Measurements from ENCODE around the gene HDAC4. TPM values are rescaled to one million over a fixed set of nuclear protein-coding genes. Genes with fewer than 3 reads are reported as not detected.

HDAC4 gene
- total and polyA plus RNA-seq, 9 donors = 7.0 to 74.0 (median 46.3) TPM

- Histone ChIP-seq H3K27me3 (no peaks in the 10 kb centered on the region), H3K4me1 (ENCODE audit: insufficient read depth) (no peaks in the 10 kb centered on the region), H3K4me3 (no peak overlapping the region), H3K27ac (no peak overlapping the region), H3K9me3 (no peaks in the 10 kb centered on the region), H3K36me3 (no peaks in the 10 kb centered on the region)
- intact Hi-C loops (cut with DNase I) = no loop called here
- TF ChIP-seq POLR2A (IDR thresholded peaks at IDR 0.05) = no peak
- no peak for TF ChIP-seq EP300 (IDR thresholded peaks at IDR 0.05)
- TF ChIP-seq CTCF (IDR thresholded peaks at IDR 0.05) = no peak
- no peak for DNase-seq
- WGBS, 3 donors = 90 to 95% (median 94%) methylated on average over 10 of the region's 10 CpGs
Measured at GRCh38 chr2:239131521-239131920, 269.3 kb downstream of the HDAC4 start.

GRCh38 chr2:239130786-239131325, 270.0 kb downstream of the HDAC4 start:
- no peak overlapping the region for H3K27ac ChIP-seq
- TF ChIP-seq CTCF (IDR thresholded peaks at IDR 0.05) (no peak), POLR2A (IDR thresholded peaks at IDR 0.05) (no peak), EP300 (IDR thresholded peaks at IDR 0.05) (no peak)
- intact Hi-C loops (cut with DNase I) = no loop called here
- WGBS, 3 donors = 92 to 98% (median 96%) methylated on average over 15 to 16 of the region's 16 CpGs
- no peak overlapping the region for H3K4me3 ChIP-seq
- no peaks in the 10 kb centered on the region for H3K9me3 ChIP-seq
- no peak for DNase-seq
- no peaks in the 10 kb centered on the region for H3K36me3 ChIP-seq
- no peaks in the 10 kb centered on the region for H3K4me1 ChIP-seq (ENCODE audit: insufficient read depth)
- no peaks in the 10 kb centered on the region for H3K27me3 ChIP-seq

- no peak for TF ChIP-seq CTCF (IDR thresholded peaks at IDR 0.05)
- TF ChIP-seq EP300 (IDR thresholded peaks at IDR 0.05) = no peak
- no peak for TF ChIP-seq POLR2A (IDR thresholded peaks at IDR 0.05)
- no peaks in the 10 kb centered on the region for H3K36me3 ChIP-seq
- H3K9me3 ChIP-seq = no peaks in the 10 kb centered on the region
- no peaks in the 10 kb centered on the region for H3K27me3 ChIP-seq
- no peak for DNase-seq
- 90 to 93% (median 92%) methylated on average over 9 of the region's 9 CpGs for WGBS, 3 donors
- no peak overlapping the region for H3K27ac ChIP-seq
- no peak overlapping the region for H3K4me3 ChIP-seq
- H3K4me1 ChIP-seq (ENCODE audit: insufficient read depth) = no peaks in the 10 kb centered on the region
- intact Hi-C loops (cut with DNase I) = no loop called here
Measured at GRCh38 chr2:239130041-239130440, 270.8 kb downstream of the HDAC4 start.

- Histone ChIP-seq H3K27me3 (no peaks in the 10 kb centered on the region), H3K27ac (no peak overlapping the region), H3K4me1 (ENCODE audit: insufficient read depth) (no peaks in the 10 kb centered on the region), H3K4me3 (no peak overlapping the region), H3K36me3 (no peaks in the 10 kb centered on the region), H3K9me3 (no peaks in the 10 kb centered on the region)
- 91% methylated on average over 8 of the region's 8 CpGs for WGBS, 3 donors
- TF ChIP-seq CTCF (IDR thresholded peaks at IDR 0.05) (no peak), POLR2A (IDR thresholded peaks at IDR 0.05) (no peak), EP300 (IDR thresholded peaks at IDR 0.05) (no peak)
- intact Hi-C loops (cut with DNase I) = no loop called here
- no peak for DNase-seq
Measured at GRCh38 chr2:239129147-239129920, 271.5 kb downstream of the HDAC4 start.
